Inferior parietal cortex (tissue), 1 donor: ENCODE measurements around the gene UGT3A1.
A peak's percentile ranks its signal among the peaks of the same experiment; 100 is the strongest.
"Not testable (repeated sequence)": the region's sequence is repeated elsewhere in the genome, so short reads cannot be mapped to it uniquely, and the experiment has no call there.

Experiments
- DNase-seq: peaks from one replicate; pipeline ENCODE4 v3.0.0-alpha.2; 2016; ENCODE audit errors: extremely low spot score

Gene UGT3A1, protein sequence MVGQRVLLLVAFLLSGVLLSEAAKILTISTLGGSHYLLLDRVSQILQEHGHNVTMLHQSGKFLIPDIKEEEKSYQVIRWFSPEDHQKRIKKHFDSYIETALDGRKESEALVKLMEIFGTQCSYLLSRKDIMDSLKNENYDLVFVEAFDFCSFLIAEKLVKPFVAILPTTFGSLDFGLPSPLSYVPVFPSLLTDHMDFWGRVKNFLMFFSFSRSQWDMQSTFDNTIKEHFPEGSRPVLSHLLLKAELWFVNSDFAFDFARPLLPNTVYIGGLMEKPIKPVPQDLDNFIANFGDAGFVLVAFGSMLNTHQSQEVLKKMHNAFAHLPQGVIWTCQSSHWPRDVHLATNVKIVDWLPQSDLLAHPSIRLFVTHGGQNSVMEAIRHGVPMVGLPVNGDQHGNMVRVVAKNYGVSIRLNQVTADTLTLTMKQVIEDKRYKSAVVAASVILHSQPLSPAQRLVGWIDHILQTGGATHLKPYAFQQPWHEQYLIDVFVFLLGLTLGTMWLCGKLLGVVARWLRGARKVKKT

DNA sequence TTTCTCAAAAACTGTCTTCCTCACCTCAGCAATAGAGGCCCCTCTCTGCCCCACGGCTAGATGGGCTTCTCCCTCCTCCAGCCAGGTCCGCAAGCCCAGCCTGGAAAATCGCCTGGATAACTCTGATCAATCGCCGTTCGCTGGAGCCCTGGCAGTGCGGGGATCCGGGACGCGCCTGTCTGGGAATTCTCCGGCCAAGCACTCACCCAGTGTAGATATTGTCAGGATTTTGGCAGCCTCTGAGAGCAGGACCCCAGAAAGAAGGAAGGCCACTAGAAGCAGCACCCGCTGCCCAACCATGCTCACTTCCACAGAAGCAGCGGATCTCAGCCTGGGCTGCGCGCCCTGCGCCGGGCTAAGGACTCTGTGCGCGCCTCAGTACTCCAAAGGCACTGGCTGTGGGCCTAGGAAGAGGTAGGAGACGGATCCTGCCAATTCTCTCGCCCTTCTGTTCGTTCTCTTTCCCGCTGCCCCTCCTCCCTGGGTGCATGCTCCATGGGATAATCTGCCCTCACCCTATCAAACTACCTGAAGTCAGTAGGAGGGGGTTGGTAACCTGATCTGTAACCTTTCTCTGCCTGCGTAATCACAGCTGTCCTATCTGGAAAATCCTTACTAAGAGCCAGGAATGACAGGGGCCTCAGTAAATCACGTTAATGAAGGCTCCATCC, at the start of gene UGT3A1:
Gene UGT3A1 (minus strand): TSS at position 450 of the 671 bp plus-strand sequence. CDS start 150 bp downstream, at position 300.
- no peak for DNase-seq

DNA sequence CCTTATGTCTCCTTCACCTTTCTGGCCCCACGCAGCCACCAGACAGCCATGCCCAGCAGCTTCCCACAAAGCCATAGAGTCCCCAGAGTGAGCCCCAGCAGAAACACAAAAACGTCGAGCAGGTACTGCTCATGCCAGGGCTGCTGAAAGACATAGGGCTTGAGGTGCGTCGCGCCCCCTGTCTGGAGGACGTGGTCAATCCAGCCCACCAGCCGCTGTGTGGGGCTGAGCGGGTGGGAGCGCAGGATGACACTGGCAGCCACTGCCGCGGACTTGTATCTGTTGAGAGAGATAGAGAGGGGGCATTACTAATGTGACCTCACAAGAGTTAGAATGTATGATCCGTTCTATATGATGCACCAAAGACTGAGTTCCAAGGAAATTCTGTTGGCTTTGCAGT, 44.5 kb upstream of the UGT3A1 start:
- no peak for DNase-seq

DNA sequence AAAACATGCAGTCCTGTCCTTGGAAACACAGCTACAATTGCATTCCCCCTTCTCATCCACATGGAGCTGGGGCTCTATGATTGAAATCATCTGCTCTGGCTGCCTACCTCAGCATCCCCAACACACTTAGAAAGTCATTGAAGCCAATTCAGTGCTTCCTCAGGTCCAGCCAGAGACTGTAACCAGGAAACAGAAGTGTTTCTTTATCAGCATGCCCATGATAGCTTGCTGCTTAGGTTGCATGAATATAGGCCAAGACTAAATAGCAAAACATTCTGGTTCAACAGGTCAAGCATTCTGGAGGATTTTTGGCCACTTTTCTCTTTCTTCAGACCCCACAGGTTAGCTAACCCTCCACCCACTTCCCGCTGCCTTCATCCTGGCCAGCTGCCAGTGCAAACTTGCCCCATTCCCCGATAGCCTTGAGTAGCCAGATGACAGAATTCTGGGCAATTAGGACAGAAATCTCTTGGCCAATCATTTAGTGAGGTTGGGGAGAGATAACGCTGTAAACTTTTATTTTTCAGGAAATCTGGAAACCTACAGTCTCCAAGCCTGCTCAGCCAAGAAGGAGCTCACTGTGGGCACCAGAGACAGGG, 43.4 kb upstream of the UGT3A1 start:
- not testable (repeated sequence) for DNase-seq

DNA sequence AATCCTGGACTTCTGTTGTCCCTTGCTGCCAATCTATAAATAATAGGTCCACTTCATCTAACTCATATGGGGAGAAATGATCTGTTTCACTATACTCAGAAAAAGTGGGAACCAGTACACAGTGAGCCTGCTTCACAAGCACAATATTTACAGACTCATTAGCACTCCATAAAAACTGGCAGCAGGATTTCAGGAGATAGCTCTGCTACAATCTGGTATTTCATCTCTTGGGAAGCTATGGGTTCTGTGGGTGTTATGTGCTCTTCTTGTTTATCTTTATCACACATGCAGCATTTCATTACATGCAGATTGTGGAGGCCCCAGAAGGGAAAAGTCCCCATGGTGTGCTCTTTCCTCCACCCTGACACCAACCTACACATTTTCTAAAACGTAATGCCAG, 42.3 kb upstream of the UGT3A1 start:
- DNase-seq, result no peak

DNA sequence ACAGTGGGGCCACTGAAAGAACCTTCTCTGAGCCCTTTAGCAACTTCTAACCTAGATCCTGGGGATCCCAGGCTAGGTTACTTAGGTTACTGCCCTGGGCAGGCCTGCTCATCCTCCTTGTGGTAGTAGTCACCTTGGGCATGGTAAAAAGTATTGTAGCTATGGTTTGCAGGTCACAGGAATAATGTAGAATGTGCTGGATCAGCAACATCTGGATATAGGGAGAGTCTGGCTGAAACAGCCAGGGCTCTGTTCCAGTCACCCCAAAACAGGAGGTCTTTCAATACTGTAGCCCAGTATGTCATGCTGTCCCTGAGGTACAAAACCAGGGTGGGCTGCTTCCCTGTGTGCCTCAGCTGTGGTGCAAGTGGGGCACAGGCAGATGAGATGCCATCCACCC, 41.9 kb upstream of the UGT3A1 start:
- DNase-seq, result no peak

DNA sequence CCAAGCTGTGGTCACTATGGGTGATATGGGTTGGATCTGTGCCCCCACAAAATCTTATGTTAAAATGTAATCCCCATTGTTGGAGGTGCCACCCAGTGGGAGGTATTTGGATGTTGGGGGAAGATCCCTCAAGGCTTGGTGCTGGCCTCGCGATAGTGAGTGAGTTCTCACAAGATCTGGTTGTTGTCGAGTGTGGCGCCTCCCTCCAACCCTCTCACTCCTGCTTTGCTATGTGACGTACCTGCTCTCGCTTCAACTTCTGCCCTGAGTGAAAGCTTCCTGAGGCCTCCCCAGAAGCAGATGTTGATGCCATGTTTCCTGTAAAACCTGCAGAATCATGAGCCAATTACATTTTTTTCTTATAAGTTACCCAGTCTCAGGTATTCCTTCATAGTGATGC, 40.0 kb upstream of the UGT3A1 start:
- DNase-seq, result no peak

DNA sequence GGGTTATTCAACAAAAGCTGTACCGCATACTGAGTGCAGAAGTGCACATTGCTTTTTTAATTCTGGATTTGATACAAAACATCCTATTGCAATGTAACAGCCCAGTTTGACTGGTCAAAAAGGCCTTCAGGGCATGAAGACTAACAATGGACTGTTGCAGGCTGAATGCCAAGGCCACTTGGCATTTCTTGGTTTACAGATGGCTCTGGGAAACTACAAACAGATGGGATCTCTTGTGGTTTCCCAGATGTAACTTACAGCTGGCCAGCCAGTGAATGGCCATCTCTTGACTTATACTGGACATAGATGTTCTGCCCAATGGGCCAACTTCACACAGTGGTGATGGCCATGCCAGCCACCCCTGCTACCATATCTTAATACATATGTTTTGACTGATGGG, 38.7 kb upstream of the UGT3A1 start:
- peak; percentile 63 for DNase-seq

DNA sequence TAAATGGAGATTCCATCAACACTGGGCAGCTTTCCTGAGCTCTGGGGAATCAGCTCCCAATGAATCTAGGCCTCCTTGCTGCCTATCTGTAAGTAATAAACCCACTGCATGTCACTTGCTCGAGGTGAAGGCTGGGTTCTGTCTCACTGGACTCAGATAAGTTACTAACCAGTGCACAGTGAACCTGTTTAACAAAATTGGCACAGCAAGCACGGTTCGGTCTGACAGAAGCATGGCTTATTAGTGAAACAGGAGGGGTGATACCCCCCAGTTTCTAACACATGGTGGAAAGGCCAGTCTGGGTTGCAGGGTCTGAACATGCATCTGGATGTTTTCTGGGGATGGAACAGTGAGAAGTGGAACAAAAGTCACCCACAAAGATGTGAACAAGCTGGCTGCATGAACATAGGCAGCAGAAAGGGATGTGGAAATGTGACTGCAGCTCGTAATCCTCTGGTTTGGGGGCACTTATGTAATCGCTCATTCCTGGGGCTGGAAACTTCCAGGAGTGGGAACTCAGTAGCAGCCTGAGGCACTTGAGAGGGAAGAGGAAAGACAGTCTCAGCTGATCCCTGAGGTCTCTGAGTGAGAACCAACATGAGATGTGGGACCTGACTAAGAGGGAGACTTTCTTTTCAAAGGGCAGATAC, 37.8 kb upstream of the UGT3A1 start:
- no peak for DNase-seq

DNA sequence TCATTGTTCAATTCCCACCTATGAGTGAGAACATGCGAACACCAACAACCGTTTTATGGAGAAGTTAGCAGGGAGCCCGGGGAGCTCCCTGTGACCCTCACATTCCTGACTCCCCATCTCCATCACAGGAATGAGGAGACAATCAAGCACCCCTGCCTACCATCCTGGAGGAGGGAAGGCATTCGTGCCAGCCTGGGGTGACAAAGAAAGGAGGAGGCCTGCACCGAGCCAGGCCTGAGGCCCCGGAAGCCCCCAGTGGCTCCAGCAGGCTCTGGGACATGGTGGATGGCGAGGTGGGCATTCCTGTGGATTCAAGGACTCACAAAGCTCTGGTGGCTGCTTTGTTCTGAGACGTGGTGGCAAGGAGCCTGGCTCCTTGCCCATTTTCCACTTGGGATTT, 36.5 kb upstream of the UGT3A1 start:
- DNase-seq, result no peak

DNA sequence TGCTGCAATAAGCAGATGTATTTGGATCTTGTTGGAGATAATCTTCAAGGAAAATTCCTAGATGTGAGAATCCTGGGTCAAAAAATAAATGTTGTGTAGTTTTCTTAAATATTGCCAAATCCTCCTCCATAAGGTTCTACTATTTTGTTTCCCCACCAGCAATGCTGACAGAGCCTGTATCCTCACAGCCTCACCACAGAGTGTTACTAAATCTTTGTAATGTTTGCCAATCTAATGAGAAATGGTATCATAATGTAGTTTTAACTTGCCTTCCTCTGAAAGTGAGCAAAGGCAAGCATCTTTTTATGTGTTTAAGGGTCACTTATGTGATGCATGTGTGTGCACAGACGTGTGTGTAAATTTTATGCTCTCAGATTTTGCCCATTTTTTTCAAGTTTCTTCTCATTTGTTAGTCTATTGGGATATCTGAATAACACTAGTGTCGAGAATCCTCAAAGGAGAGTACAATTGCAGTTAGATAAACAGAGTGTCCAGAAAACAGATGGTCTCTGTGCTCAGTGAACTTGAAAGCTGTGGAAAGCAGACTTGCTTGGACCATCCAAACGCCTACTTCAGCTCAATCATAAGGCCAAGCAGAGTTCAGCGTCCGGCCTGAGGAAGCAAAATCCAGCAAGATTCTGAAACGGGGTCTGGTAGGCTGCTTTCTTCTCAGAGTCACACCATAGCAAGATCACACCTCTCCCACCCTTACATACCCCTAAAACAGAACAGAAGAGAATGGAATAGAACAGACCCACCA, 35.7 kb upstream of the UGT3A1 start:
- no peak for DNase-seq

DNA sequence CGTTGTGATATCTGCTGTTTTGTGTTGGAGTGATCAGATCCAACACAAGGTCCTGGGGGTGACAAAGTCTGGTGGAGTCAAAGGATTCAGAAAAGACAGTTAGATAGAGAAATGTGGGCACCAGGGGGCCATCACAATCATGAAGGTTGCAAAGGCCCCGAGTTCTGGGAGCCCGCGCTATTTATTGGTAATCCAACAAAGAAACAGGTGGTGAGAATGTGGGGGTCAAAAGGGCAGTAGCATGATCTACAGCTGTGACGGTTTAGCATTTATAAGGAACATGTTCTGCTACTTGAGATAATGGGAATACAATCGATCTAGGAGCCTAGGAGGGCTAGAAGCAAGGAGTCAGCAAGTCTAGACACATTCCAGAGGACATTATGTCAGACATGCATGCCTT, 31.1 kb upstream of the UGT3A1 start:
- not testable (repeated sequence) for DNase-seq

DNA sequence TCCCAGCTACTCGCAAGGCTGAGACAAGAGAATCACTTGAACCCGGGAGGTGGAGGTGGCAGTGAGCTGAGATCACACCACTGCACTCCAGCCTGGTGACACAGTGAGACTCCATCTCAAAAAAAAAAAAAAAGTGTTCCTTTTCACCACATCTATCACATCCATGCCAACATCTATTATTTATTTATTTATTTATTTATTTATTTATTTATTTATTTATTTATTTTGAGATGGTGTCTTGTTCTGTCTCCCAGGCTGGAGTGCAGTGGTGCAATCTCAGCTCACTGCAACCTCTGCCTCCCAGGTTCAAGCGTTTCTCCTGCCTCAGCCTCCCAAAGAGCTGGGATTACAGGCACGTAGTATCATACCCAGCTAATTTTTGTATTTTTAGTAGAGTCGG, 28.4 kb upstream of the UGT3A1 start:
- not testable (repeated sequence) for DNase-seq

DNA sequence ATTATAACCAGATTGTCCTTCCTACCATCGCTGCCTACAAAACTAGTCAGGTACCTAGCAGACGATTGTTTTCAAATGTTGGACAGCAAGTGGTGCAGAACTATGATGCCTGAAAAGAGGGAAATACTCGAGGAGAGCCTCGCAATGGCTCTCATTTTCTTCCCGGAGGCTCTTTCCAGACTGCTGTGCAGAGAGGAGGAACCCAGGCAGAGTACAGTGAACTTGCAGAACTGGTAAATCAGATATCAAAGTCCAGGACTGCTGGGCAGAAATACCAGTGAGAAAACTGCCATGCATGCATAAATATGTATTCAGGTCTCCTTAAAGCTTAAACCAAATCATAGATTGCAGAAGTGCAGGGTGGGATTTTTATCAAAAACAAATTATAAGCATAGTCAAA, 26.4 kb upstream of the UGT3A1 start:
- DNase-seq, result no peak

DNA sequence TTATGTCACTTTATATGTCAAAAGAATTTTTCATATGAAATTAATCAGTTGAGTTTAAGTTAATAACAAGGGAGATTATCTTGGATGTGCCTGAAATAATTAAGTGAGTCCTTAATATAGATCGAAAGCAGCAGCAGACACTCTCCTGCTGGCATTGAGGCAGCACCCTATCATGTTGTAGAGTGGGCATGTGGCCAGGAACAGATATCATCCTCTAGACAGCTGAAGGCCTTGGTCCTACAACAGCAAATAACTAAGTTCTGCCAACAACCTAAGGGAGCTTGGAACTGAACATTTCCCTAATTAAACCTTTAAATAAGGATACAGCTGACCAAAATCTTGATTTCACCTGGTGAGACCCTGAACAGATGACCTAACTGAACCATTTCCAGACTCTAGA, 25.8 kb upstream of the UGT3A1 start:
- no peak for DNase-seq

DNA sequence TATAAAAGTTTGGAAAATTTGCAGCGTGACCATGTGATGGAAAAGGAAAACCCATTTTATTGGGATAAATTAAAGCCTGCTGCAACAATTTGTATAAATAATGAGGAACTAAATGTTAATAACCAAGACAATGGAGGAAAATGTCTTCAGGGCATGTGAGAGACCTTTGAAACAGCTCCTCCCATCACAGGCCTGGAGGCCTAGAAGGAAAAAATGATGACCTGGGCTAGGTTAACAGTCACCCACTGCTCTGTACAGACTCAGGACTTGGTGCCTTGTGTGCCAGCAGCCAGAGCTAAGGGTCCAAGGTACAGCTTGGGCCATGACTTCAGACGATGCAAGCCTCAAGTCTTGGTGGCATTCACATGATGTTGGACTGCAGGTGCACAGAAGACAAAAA, 22.0 kb upstream of the UGT3A1 start:
- DNase-seq, result no peak

DNA sequence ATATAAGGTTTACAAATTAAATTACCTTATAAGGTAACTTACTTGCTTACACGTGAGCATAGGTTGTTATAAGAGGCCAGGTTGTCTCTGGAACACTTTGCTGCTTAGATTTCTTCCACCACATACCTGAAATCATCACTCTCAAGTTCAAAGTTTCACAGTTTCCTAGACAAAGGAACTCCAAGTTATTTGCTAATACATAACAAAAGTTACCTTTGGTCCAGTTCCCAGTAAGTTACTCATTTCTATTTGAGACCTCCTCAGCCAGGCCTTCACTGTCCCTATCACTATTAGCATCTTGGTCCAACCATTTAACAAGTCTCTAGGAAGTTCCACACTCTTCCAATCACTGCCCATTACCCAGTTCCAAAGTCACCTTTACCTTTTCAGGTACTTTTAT, 18.5 kb upstream of the UGT3A1 start:
- no peak for DNase-seq

DNA sequence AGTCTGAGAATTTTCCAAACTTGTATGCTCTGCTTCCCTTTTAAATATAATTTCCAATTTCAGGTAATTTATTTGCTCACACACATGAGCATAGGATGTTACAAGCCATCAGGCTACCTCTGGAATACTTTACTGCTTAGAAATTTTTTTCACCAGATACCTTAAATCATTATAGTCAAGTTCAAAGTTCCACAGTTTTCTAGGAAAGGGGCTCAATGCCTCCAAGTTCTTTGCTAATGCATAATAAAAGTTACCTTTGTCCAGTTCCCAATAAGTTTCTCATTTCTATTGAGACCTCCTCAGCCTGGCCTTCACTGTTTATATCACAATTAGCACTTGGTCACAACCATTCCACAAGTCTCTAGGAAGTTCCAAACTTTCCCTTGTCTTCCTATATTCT, 16.2 kb upstream of the UGT3A1 start:
- no peak for DNase-seq

DNA sequence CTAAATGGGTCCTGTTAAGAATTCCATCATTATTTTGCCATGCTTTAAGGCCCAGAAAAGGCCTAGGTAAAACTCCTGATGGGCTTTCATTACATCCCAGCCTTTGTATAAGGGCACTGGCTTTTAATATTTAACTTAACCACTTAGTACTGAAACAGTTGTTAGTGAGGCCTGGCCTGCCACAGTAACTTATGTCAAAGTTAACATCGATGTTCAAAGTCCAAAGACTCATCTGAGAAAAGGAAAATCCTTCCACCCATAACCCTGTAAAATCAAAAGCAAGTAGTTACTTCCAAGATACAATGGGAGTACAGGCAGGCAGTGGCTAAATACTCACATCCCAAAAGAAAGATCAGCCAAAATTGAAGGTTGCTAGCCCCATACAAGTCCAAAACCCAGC, 15.0 kb upstream of the UGT3A1 start:
- no peak for DNase-seq

DNA sequence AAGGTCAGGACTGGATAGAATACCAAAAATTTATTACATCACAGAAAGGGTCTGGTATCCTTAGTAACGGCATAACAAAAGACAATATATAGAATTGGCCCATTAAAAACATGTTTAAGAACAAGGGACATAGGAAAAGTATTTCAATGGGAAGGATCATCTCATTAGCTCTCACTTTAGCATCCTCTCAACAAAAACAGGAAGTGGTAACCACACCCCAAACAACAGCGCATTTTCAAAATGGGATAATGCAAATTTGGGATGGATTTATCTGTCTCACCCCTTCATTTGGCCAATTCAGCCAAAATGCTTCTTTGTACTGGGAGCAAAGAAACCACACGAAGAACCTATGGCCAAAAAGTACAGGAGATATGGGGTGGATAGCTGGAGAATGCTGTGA, 9.8 kb upstream of the UGT3A1 start:
- DNase-seq, result no peak

DNA sequence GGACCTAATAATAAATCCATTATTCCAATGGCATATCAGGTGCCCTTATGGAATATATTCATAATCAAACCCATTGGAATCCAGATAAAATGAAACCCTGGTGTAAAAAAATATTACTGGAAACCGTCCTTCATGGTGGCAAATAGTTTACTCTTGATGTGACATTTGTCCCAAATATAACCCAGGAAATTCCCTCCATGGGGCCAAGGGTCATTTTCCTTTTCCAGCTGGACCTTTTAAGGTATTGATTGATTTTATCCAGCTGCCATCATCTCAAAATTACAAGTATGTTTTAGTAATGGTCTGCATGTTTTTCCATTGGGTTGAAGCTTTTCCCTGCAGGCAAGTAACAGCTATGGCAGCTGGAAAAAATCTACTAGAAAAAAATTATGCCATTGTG, 8.4 kb upstream of the UGT3A1 start:
- DNase-seq, result no peak

DNA sequence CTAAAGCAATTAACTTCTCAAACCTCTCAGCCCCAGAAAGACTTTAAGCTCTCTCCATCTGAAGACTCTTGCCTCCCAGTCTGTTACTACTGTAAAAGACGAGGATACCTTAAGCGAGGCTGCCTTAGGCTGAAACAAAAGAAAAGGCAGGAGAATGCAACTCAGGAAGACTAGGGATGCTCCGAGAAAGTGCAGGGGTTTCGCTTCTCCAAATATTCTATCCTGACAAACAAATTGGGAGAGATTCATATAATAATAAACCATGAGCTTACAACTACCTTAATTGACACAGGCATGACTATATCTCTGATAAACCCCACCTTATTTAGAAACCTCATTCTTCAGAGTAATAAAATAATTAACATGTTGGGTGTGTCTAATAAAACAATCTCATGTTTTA, 4.9 kb upstream of the UGT3A1 start:
- DNase-seq, result no peak

DNA sequence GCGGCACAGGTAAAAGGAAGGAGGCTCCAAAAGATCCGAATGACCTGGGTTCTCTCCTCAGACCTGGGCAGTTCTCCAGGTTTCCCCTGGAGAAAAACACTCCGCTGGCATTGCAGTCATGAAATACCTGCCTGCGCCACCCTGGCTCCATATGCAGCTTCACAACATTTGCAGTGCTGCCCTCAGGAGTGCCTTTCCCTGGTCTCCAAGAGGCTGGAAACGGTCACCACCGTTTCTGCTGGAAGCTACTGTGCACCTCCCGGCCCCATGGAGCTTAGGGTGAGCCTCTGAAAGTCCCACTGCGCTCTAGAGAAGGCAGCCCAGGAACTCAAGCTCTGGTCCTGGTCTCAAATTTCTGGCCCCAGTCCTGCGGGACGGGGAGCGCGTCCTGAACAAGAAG, 670 bp downstream of the UGT3A1 start:
- DNase-seq, result no peak
